ENCODE data around the gene SPANXA2. TPM values are rescaled to one million over a fixed set of nuclear protein-coding genes. Genes with fewer than 3 reads are reported as not detected.

SPANXA2 gene, protein sequence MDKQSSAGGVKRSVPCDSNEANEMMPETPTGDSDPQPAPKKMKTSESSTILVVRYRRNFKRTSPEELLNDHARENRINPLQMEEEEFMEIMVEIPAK
- total RNA-seq (2022; extraction: Qiagen RNA extraction; ENCODE audit: low read depth) = 0.22 TPM in 1 of 5 replicates, not detected in the others

GRCh38 chrX:141589408-141589807, at the start of gene SPANXA2:
Gene SPANXA2, plus strand, starts transcription at chrX:141589708. Its CDS starts 60 bp downstream, at chrX:141589768.

GRCh38 chrX:141584638-141585037, 4.9 kb upstream of the SPANXA2 start, which contains the start of gene SPANXA1:
Gene SPANXA1, minus strand, starts transcription at chrX:141584738. Its CDS starts 60 bp downstream, at chrX:141584678.

Other genes with a start within 250 kb of the SPANXA2 start
- gene SPANXA1, start 5.0 kb upstream of the SPANXA2 start, total RNA-seq (2022; extraction: Qiagen RNA extraction; ENCODE audit: low read depth) = 0.22 TPM in 1 of 5 replicates, not detected in the others
- gene SPANXD, start 109.0 kb downstream of the SPANXA2 start, total RNA-seq (2022; extraction: Qiagen RNA extraction; ENCODE audit: low read depth) = 0.42 TPM in 1 of 5 replicates, not detected in the others
- not detected in 5 replicates for gene MAGEC3, start 248.6 kb downstream of the SPANXA2 start, total RNA-seq (2022; extraction: Qiagen RNA extraction; ENCODE audit: low read depth)

Data from A549 treated with RU486 at 1 μM for 4 hours (cell line).